HUES48 (cell line): ENCODE data around the gene PROM1.

Source experiments
- H3K27ac ChIP-seq: one replicate; pipeline ENCODE4 v1.7.0; 2013; ENCODE audit warnings: low read depth, low read length, inconsistent platforms
- H3K27me3 ChIP-seq: 2 replicates; pipeline ENCODE4 v1.6.1; 2013; ENCODE audit warnings: mild to moderate bottlenecking, low read length; ENCODE audit not compliant: control insufficient read depth, insufficient read depth
- H3K36me3 ChIP-seq: 2 replicates; pipeline ENCODE4 v1.6.1; 2013; ENCODE audit warnings: low read length; ENCODE audit not compliant: control insufficient read depth, insufficient read depth
- H3K4me1 ChIP-seq: 2 replicates; pipeline ENCODE4 v1.6.1; 2013; ENCODE audit warnings: mild to moderate bottlenecking, low read length; ENCODE audit not compliant: control insufficient read depth, insufficient read depth
- H3K4me3 ChIP-seq: 2 replicates; pipeline ENCODE4 v1.5.1; 2013; ENCODE audit warnings: mild to moderate bottlenecking, low read depth, low read length
- H3K9ac ChIP-seq: 2 replicates; pipeline ENCODE4 v1.6.1; 2013; ENCODE audit warnings: mild to moderate bottlenecking, low read depth, low read length, moderate library complexity
- H3K9me3 ChIP-seq: 2 replicates; pipeline ENCODE4 v1.6.1; 2013; ENCODE audit warnings: low read length; ENCODE audit not compliant: control insufficient read depth, insufficient read depth

The PROM1 gene

DNA sequence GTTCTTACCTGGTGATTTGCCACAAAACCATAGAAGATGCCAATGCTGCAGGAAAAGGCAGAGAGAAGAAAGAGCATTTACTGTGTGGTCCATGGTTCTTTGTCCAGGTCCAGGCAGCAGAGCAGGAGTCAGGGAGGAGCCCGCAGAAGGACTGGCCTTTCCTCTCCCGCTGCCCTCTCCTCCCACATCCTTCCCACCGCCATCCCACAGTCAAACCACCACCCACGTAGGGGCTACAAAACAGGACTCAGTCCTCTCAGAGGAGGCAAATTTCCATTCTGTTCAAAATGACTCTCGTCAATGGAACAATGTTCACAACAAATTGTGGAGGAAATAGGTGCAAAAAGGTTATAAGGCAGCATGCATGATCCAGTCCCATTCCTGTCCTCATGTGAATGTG is 58.6 kb downstream of the PROM1 start:
- Histone ChIP-seq H3K27me3 (no peaks in the 10 kb centered on the region), H3K4me3 (no peak overlapping the region), H3K9ac (no peak overlapping the region), H3K27ac (no peak overlapping the region), H3K36me3 (peaks cover 49% of the 10 kb centered on the region), H3K4me1 (peaks cover 23% of the 10 kb centered on the region), H3K9me3 (no peaks in the 10 kb centered on the region)

DNA sequence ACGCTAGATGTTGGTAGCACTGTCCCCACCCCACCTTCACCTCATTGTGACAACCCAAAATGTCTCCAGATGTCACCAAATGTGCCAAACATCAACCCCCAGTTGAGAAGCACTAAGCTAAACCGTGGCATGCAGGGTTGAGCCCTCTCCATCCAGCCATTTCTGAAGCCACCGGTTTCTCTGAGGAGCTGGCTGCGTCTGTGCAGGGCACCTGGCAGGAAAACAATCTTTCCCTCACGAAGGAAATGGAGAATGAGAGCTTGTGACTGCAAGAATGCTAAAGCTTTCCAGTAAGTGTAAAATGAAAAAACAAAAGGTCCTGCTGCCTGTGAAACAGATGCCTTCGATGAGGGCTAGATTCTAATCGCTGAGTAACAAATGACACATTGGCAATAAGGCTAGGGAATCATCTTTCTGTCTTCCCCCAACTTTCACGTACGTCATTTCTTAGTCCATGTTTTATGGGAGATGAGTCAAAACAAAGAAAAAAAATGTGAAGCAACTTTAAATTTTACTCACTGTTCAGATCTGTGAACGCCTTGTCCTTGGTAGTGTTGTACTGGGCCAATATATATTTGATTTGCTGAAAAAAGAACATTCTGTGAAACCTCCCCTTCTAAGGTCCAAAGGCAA is 59.9 kb downstream of the PROM1 start:
- no peak overlapping the region for H3K4me3 ChIP-seq
- H3K36me3 ChIP-seq: peaks cover 63% of the 10 kb centered on the region
- peaks cover 9% of the 10 kb centered on the region for H3K4me1 ChIP-seq
- H3K9ac ChIP-seq: no peak overlapping the region
- H3K9me3 ChIP-seq: no peaks in the 10 kb centered on the region
- H3K27ac ChIP-seq: no peak overlapping the region
- no peaks in the 10 kb centered on the region for H3K27me3 ChIP-seq

DNA sequence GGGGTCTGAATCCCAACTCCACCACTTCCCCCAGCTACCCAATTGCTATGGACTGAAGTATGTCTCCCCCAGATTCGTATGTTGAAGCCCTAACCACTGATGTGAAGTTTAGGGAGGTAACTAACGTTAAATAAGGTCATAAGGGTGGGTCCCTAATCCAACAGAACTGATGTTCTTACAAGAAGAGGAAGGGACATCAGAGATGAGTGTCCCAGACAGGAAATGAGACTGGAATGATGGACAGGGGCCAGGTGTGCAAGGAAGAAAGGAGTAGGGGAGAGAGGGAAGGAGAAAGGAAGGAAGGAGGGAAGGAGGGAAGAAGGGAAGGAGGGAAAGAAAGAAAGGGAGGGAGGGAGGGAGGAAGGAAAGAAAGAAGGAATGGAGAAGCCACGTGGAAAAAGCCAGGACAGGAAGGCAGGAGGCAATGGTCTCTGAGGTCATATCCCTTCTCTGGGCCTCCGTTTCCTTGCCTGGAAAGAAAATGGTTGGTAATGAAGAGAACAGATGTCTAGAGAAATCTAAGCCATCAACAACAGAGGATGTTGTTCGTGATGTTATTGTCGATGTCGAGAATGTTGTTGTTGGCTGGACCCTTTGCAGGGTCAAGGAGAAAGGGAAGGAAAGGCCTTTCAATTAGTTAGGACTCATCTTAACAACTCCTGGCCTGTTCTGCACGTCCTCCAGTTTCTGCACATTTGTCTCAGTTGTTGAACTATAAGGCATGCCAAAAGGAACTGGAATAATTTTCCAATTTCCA is 61.8 kb downstream of the PROM1 start:
- Histone ChIP-seq H3K27ac (no peak overlapping the region), H3K27me3 (no peaks in the 10 kb centered on the region)

DNA sequence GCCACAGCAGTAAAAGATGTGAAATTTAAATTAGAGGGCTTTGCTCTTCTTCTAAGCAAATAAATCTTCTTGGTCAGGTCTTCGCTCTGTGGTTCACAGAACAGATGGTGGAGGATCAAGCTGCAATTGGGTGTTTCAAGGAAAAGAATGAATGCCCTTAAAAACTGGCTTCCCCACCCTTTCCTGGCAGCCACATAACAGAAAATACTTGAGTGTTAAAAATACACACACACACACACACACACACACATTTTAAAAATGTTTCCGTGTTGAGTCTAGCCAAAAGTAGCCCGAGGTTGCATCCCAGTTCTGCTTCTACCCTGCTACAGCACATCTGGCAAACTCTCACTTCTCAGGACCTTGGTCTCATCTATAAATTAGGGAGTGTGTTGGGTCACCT is 64.2 kb downstream of the PROM1 start:
- Histone ChIP-seq H3K9ac (no peak overlapping the region), H3K4me1 (no peaks in the 10 kb centered on the region), H3K36me3 (peaks cover 91% of the 10 kb centered on the region), H3K4me3 (no peak overlapping the region), H3K27me3 (no peaks in the 10 kb centered on the region), H3K9me3 (no peaks in the 10 kb centered on the region), H3K27ac (no peak overlapping the region)

More for the DNA sequence above, 61.8 kb downstream of the PROM1 start:
- no peak overlapping the region for H3K4me3 ChIP-seq
- peaks cover 77% of the 10 kb centered on the region for H3K36me3 ChIP-seq
- H3K9me3 ChIP-seq: no peaks in the 10 kb centered on the region
- H3K4me1 ChIP-seq: no peaks in the 10 kb centered on the region
- no peak overlapping the region for H3K9ac ChIP-seq

DNA sequence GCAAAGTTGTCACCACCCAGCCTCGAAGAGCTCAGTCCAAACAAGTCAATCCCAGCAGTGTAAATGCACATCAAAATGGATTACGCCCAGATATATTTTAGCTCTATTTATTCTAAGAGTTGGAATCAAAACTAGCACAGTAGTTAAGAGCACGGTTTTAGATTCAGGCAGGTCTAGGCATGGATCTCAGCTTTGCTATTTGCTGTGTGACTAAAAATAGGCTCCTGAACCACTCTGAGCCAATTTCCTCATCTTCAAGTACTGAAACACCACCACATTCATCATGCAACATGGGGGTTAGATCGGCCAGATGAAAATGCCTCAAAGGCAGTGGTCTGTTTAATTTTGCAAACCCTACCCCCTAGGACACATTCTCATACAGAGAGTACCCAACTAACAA is 65.0 kb downstream of the PROM1 start:
- Histone ChIP-seq H3K9me3 (no peaks in the 10 kb centered on the region), H3K4me3 (no peak overlapping the region), H3K36me3 (peaks cover 91% of the 10 kb centered on the region), H3K4me1 (no peaks in the 10 kb centered on the region), H3K9ac (no peak overlapping the region), H3K27ac (no peak overlapping the region), H3K27me3 (no peaks in the 10 kb centered on the region)

DNA sequence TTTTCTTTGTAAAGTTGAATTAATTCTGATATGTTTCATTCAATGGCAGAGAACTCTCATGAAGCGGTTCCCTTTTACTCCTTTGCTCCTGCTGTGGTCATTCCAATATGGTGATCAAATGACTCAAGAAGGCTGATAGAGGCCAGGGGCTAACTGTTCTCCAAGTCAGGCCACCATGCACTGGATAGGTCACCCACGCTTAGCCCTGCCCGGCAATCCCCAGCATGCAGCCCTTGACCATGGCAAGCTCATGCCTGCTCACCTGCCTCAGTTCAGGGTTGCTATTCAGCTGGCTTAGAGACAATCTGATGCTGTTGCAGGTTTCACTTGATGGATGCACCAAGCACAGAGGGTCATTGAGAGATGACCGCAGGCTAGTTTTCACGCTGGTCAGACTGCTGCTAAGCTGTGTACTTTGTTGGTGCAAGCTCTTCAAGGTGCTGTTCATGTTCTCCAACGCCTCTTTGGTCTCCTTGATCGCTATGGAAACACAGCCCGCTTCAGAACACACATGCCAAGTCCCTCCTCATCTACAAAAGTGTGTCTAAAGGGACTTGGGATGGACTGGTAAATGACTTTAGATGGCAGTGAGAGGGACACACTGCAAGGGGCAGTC is 65.7 kb downstream of the PROM1 start:
- Histone ChIP-seq H3K9me3 (no peaks in the 10 kb centered on the region), H3K27me3 (no peaks in the 10 kb centered on the region), H3K36me3 (peaks cover 91% of the 10 kb centered on the region), H3K9ac (no peak overlapping the region), H3K27ac (no peak overlapping the region), H3K4me3 (no peak overlapping the region), H3K4me1 (no peaks in the 10 kb centered on the region)

DNA sequence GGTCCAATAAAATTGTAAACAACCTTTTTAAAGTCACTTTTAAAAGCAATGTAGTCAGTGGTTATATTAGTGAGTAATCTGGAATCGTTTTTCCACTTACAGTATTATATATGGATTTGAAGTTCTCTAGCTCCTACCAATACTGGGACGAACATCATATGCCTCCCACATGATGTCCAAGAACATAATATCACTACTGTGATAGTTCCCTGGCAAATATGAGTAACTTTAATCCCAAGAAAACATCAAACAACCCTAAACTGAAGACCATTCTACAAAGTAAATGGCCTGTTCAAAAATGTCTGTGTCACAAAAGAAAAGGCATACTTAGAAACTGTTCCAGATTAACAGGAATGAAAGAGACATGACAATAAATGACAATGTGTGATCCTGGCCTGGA is 67.3 kb downstream of the PROM1 start:
- Histone ChIP-seq H3K9ac (no peak overlapping the region), H3K4me1 (no peaks in the 10 kb centered on the region), H3K36me3 (peaks cover 86% of the 10 kb centered on the region), H3K27ac (no peak overlapping the region), H3K4me3 (no peak overlapping the region), H3K27me3 (no peaks in the 10 kb centered on the region), H3K9me3 (no peaks in the 10 kb centered on the region)

DNA sequence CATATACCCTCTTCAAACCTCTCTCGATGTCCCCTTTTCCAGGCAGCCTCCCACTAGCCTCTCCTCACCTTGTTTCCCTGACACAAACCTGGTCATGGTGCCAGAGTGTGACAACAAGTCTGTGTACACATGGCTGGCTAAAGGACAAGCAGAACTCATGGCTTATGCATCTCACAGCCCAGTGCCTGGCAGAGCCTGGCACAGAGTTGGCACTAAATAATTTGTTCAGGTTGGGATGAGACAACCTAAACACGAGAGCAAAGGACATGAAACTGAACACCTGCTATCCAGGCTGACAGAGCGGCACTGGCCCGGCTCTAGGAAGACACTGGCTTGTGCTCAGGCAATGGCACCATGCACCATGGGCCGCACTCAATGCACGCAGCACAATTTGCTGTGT is 72.7 kb downstream of the PROM1 start:
- Histone ChIP-seq H3K27ac (no peak overlapping the region), H3K4me1 (0 out of 2 replicates have a peak, but pooled peaks cover 6% of the 10 kb centered on the region), H3K36me3 (peaks cover 83% of the 10 kb centered on the region), H3K9ac (no peak overlapping the region), H3K4me3 (no peak overlapping the region), H3K9me3 (no peaks in the 10 kb centered on the region), H3K27me3 (no peaks in the 10 kb centered on the region)

DNA sequence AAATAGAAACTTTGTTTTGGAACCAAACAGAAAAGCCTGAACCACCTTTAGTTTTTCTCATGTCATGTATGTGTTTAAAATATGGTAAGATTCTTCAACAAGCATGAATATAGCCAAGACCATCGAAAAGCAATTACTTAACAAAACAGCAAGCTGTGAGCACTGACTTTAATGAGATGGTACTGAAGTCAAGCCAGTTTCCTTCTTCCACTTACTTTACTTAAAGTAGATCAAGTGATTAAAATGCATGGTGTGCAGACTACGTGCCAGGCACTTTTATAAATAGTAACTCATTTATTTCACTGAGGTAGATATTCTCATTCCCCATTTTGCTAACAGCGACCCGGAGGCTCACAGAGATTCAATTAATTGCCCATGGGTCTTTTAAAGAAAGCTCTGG is 74.7 kb downstream of the PROM1 start:
- Histone ChIP-seq H3K9ac (no peak overlapping the region), H3K36me3 (peaks cover 84% of the 10 kb centered on the region), H3K27me3 (no peaks in the 10 kb centered on the region), H3K27ac (no peak overlapping the region), H3K4me3 (no peak overlapping the region), H3K9me3 (no peaks in the 10 kb centered on the region), H3K4me1 (0 out of 2 replicates have a peak, but pooled peaks cover 6% of the 10 kb centered on the region)

DNA sequence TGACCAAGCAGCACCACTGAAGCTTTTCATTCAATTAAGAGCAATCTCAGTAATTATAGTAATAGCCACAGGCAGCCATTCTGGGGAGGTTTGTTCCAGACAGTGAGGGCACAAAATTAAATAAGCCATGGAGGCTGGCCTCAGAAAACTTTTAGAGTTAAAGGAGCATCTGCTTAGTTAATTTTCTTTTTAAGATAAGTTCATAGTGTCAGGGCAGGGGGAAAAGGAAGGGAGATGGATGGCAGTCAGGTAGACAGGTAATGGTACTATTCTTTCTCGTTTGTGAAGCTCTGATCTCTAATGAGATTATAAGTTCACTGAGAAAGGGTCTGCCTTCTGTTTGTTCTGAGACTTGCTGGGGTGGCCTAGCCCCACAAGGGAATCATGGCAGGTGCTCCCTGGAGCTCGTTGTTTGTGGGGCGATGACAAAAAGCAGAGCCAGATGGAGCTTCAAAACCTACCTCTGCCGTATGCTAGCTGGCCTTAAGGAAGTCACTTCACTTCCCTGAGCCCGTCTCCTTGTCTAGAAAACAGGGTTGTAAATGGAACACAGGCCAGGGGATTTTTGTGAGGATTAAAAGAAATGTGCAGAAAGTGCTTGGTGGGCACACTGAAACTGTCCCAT is 76.2 kb downstream of the PROM1 start:
- H3K27ac ChIP-seq: no peak overlapping the region
- H3K4me1 ChIP-seq: 0 out of 2 replicates have a peak, but pooled peaks cover 6% of the 10 kb centered on the region
- H3K4me3 ChIP-seq: no peak overlapping the region
- no peak overlapping the region for H3K9ac ChIP-seq
- no peaks in the 10 kb centered on the region for H3K9me3 ChIP-seq
- H3K27me3 ChIP-seq: no peaks in the 10 kb centered on the region
- peaks cover 69% of the 10 kb centered on the region for H3K36me3 ChIP-seq
